Testis (tissue), 3 donors: ENCODE results near the gene AUTS2. TPM values are rescaled to one million over a fixed set of nuclear protein-coding genes. Genes with fewer than 3 reads are reported as not detected.

ENCODE experiments used
- DNase-seq: peaks from one replicate; pipeline ENCODE4 v3.0.0-alpha.2; 2019
- H3K27ac ChIP-seq, 2 donors: fragments of 200-600 bp; sonication (generic); one replicate each; pipeline ENCODE4 v1.5.1; 2019
- H3K27me3 ChIP-seq: fragments of 200-600 bp; sonication (generic); one replicate; pipeline ENCODE4 v1.5.1; 2019
- H3K36me3 ChIP-seq: fragments of 200-600 bp; sonication (generic); one replicate; pipeline ENCODE4 v1.5.1; 2017; ENCODE audit warnings: low read depth; ENCODE audit errors: missing control alignments
- H3K4me1 ChIP-seq: fragments of 200-600 bp; sonication (generic); one replicate; pipeline ENCODE4 v1.5.1; 2019
- H3K4me3 ChIP-seq, 2 donors: fragments of 200-600 bp; sonication (generic); one replicate each; pipeline ENCODE4 v1.5.1; 2017 to 2019
- H3K9me3 ChIP-seq: fragments of 200-600 bp; sonication (generic); one replicate; pipeline ENCODE4 v1.5.1; 2017
- CTCF ChIP-seq, 3 experiments: fragments of 450-650 bp in 2 of 3; fragments of 200-600 bp in 1 of 3; sonication (generic) in 1 of 3; IDR thresholded peaks; one replicate each; pipeline ENCODE4 v1.5.1; 2016 to 2019; ENCODE audit warnings: antibody characterized with exemption in 3 of 3, mild to moderate bottlenecking in 2 of 3, moderate library complexity in 1 of 3
- POLR2A ChIP-seq: fragments of 450-650 bp; IDR thresholded peaks from one replicate; pipeline ENCODE4 v1.6.1; 2017; ENCODE audit warnings: antibody characterized with exemption, mild to moderate bottlenecking, moderate library complexity
- WGBS, 2 donors: methylation state at CpG; one replicate each; pipeline ENCODE4 v1.1.5; 2018; 5-methylcytosine and 5-hydroxymethylcytosine counted together
- intact Hi-C: fragments of 100-400 bp; cut with DNase I; formaldehyde crosslinking; loops from one replicate; pipeline ENCODE4 v1.15.1; 2023; ENCODE audit warnings: low total_unique reads
- polyA plus RNA-seq: library from polyadenylated mRNA; stranded (reverse); fragments of 350-450 nt; fragmentation: Illumina TruSeq; extraction: RNeasy Lipid Tissue Mini Kit (QIAGEN cat#74804); gene quantifications from one replicate; pipeline ENCODE4 v1.2.3, GENCODE V29; 2014; ENCODE audit warnings: low read depth, low replicate concordance; ENCODE audit not compliant: insufficient read depth
- total RNA-seq, 2 donors: library from RNA; depleted of rRNA; stranded (reverse); fragments of >200 nt; gene quantifications; one replicate each; pipeline ENCODE4 v1.2.3, GENCODE V29; 2016

The AUTS2 gene
- total and polyA plus RNA-seq, 3 donors from 2014 or later, result 21.3 to 75.5 (median 56.1) TPM

GRCh38 chr7:70069977-70070376 is 471.7 kb downstream of the AUTS2 start:
- Histone ChIP-seq H3K27ac (no peak overlapping the region), H3K4me3 (no peak overlapping the region), H3K9me3 (no peaks in the 10 kb centered on the region), H3K4me1 (no peaks in the 10 kb centered on the region), H3K27me3 (no peaks in the 10 kb centered on the region), H3K36me3 (no peaks in the 10 kb centered on the region)
- no peak for TF ChIP-seq POLR2A
- no peak for TF ChIP-seq CTCF (IDR thresholded peaks at IDR 0.05)
- intact Hi-C loops, result no loop called here
- DNase-seq, result no peak
- WGBS, 2 donors, result 93 to 97% methylated on average over 2 of the region's 2 CpGs

GRCh38 chr7:70071766-70072165 is 473.5 kb downstream of the AUTS2 start:
- H3K9me3 ChIP-seq, result no peaks in the 10 kb centered on the region
- TF ChIP-seq CTCF (IDR thresholded peaks at IDR 0.05) (no peak), POLR2A (no peak)
- WGBS, 2 donors, result 86 to 88% methylated on average over 7 of the region's 7 CpGs
- DNase-seq, result no peak
- H3K36me3 ChIP-seq, result no peaks in the 10 kb centered on the region
- H3K27ac ChIP-seq, result no peak overlapping the region
- intact Hi-C loops, result no loop called here
- H3K4me1 ChIP-seq, result no peaks in the 10 kb centered on the region
- no peak overlapping the region for H3K4me3 ChIP-seq
- no peaks in the 10 kb centered on the region for H3K27me3 ChIP-seq

GRCh38 chr7:70072220-70072619 is 473.9 kb downstream of the AUTS2 start:
- no peak for DNase-seq
- Histone ChIP-seq H3K36me3 (no peaks in the 10 kb centered on the region), H3K9me3 (no peaks in the 10 kb centered on the region), H3K4me3 (no peak overlapping the region), H3K27ac (no peak overlapping the region), H3K4me1 (no peaks in the 10 kb centered on the region), H3K27me3 (no peaks in the 10 kb centered on the region)
- TF ChIP-seq CTCF (IDR thresholded peaks at IDR 0.05) (no peak), POLR2A (no peak)
- WGBS, 2 donors, result 53 to 68% methylated on average over 2 of the region's 2 CpGs
- intact Hi-C loops, result no loop called here

GRCh38 chr7:70076325-70076724 is 478.1 kb downstream of the AUTS2 start:
- Histone ChIP-seq H3K4me1 (no peaks in the 10 kb centered on the region), H3K9me3 (no peaks in the 10 kb centered on the region), H3K27me3 (no peaks in the 10 kb centered on the region), H3K4me3 (no peak overlapping the region), H3K36me3 (no peaks in the 10 kb centered on the region), H3K27ac (no peak overlapping the region)
- DNase-seq, result no peak
- no peak for TF ChIP-seq CTCF (IDR thresholded peaks at IDR 0.05)
- no peak for TF ChIP-seq POLR2A
- intact Hi-C loops, result no loop called here
- 82 to 87% methylated on average over 1 of the region's 1 CpG for WGBS, 2 donors

GRCh38 chr7:70082099-70082611 is 483.9 kb downstream of the AUTS2 start:
- H3K36me3 ChIP-seq, result no peaks in the 10 kb centered on the region
- H3K4me3 ChIP-seq, result no peak overlapping the region
- DNase-seq, result no peak
- H3K4me1 ChIP-seq, result no peaks in the 10 kb centered on the region
- 56 to 72% methylated on average over 5 of the region's 5 CpGs for WGBS, 2 donors
- no peaks in the 10 kb centered on the region for H3K27me3 ChIP-seq
- TF ChIP-seq CTCF (IDR thresholded peaks at IDR 0.05) (no peak), POLR2A (no peak)
- no peaks in the 10 kb centered on the region for H3K9me3 ChIP-seq
- H3K27ac ChIP-seq, result no peak overlapping the region
- intact Hi-C loops, result no loop called here
